GM20000 (cell line): ENCODE measurements around the gene LRP1-AS.

Source experiments
- DNase-seq: peaks from one replicate; pipeline ENCODE4 v3.0.0; 2012; ENCODE audit warnings: low spot score
- CTCF ChIP-seq: IDR thresholded peaks from 2 replicates; pipeline ENCODE4 v1.5.1; 2012; ENCODE audit warnings: mild to moderate bottlenecking, control low read depth; ENCODE audit errors: extremely low read depth, missing control alignments

Gene LRP1-AS

DNA sequence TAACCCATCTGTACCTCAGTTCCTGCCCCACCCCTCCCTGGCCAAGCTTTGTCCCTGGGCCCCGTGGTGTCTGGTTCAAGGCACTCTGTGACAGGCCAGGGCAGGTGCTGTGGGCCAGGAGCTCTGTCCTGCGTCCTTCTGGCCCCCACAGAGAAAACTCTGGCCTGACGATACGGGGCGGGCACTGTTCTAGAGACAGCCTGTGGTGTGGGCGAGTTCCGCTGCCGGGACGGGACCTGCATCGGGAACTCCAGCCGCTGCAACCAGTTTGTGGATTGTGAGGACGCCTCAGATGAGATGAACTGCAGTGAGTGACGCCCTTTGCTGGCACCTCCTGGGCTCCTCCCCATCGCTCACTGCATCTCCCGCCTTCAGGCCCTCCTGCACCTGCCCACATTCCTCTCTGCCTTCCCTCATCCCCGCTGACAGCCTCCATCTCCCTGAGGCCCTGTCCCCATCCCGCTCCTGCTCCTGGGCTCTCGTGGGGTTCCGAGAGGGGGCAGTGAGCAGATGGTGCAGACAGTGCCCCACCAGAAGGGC is 46.4 kb upstream of the LRP1-AS start:
- DNase-seq: no peak

GRCh38 chr12:57192920-57193319 is 45.5 kb upstream of the LRP1-AS start:
- no peak for DNase-seq
- TF ChIP-seq CTCF: no peak

More for the DNA sequence above, 46.4 kb upstream of the LRP1-AS start:
- no peak for TF ChIP-seq CTCF

DNA sequence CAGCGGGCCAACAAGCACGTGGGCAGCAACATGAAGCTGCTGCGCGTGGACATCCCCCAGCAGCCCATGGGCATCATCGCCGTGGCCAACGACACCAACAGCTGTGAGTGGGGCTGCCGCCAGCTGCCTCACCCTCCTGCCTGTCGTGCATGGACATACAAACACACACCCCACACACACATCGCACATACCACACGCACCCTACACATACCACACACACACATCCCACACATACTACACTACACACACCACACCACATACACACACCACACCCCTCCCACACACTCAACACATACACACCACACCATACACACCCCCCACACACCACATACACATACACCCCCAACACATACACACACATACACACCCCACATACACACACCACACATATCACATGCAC is 44.0 kb upstream of the LRP1-AS start:
- no peak for DNase-seq
- no peak for TF ChIP-seq CTCF

DNA sequence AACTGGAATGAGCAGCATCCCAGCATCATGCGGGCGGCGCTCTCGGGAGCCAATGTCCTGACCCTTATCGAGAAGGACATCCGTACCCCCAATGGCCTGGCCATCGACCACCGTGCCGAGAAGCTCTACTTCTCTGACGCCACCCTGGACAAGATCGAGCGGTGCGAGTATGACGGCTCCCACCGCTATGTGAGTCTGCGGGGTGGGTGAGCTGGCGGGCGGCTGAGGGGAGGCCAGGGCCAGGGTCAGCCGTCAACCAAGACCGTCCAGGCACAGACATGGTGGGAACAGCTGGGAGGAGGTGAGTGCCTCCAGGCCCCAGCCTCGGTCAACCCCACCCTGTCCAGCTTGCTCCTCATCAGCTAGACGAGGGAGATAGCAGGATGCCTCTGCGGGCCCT is 43.4 kb upstream of the LRP1-AS start:
- DNase-seq: no peak
- TF ChIP-seq CTCF: no peak

- no peak for DNase-seq
- no peak for TF ChIP-seq CTCF
Measured at GRCh38 chr12:57190037-57190436, 42.6 kb upstream of the LRP1-AS start.

DNA sequence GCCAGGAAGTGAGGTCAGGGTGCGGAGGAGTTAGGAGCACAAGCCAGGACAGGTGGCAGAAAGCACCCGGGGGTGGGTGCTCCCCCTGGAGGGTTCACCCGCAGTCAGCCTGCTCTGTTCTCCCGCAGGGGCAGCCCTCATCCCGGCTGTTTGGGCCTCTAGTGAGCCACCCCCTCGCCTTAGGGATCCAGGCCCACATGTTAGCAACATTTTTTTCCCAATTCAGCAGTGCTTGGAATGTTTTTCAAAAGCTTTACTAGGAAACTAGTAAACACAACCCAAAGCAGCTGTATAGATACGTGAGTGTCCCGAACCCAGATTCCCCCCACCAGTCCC is 40.6 kb upstream of the LRP1-AS start:
- TF ChIP-seq CTCF: no peak
- no peak for DNase-seq

GRCh38 chr12:57187222-57188089 is 40.0 kb upstream of the LRP1-AS start:
- DNase-seq: no peak
- no peak for TF ChIP-seq CTCF
